NCI-H446 (cell line): ENCODE measurements around the gene SH3TC2.

ENCODE experiments used
- DNase-seq, 2 experiments: peaks; one replicate each; lab custom pipeline; 2025; lab: John Stamatoyannopoulos, UW

Gene SH3TC2

DNA sequence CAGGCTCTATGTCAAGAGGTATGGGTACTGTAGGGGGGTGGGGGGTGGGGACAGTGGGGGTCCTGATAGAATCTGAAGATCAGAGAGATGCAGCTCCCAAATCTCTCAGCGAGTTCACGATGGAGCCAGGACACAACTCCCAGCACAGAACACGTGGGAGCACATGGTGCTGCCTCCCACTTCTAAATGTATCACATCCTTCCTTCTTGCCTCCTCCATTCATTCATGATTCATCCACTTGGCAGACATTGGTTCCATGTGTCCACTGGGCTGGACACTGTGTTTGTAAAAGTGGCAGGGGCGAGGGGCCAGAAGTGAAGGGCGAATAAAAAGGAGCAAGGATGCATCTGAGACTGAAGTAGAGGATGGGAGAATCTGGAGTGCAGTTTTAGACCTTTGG lies 33.9 kb downstream of the SH3TC2 start:
- DNase-seq, result no peak

DNA sequence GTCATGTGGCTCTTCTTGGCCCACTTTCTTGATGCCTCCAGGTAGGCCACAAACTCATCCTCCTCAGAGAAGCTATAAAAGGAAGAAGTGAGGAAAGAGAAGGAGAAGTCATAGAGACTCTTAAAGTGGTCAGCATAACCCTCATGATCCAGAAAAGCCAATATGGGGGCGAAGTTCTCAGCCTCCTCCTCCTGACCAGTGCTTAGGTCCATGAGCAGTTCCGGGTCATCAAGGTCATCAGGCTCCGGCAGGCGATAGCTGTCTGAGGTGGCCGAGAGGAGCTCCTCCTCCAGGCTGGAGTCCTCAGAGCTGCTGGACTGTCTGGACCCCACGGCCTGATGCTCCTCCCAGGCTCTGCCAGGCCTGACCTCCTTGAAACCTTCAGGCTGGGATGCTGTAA lies 34.7 kb downstream of the SH3TC2 start:
- DNase-seq, result no peak

DNA sequence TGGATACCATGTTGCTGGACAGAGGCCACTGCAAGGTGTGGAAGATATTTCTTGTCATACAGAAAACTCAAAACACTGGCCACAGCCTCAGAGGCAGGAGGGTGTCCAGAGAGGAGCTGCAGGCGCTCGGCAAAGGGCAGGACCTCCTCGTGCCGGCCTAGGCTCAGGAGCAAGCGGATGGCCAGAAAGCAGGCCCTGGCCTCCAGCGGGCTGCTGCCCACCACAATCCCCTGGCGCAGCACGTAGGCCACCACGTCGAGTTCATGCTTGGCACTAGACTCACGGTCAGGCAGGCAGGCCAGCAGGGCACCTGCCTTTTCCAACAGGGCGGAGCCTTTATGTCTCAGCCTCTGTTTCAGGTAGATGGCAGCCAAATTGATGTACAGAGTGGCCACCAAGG lies 35.2 kb downstream of the SH3TC2 start:
- DNase-seq, result no peak

DNA sequence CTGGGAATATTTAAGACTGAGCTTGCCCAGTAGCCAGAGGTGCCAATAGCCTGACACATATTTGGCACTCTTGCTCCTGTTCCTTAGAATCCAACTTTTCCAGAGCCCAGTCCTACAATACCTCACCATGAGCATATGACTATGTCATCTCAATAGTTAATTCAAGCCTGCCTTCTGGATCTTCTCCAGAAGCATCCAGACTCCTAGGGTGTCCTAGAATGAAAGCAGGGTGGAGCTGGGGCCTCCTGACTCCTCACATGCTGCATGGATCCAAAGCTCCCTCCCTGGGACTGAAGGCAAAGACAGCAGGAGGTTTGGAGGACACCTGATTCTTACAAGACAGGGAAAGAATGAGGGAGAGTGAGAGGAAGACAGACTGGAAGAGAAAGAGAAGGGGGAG lies 37.9 kb downstream of the SH3TC2 start:
- DNase-seq, result no peak

DNA sequence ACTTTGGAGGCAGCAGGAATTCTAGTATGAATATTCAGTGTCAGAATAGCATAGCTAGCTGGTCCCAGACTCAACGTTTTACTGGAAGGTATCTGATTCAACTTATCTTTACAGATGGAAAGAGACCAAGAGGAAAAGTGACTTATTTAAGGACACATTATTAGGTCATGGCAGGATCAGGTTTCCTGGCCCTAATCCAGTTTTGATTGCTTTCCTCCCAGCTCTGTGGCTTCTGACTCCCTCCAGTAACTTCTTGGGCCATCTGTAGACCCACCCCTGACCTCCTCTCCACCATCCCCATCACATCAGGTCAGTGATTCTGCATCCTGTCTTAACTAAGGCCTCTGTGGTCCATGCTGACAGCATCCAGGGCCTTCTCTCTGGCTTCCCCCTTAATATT lies 38.4 kb downstream of the SH3TC2 start:
- DNase-seq, result no peak

DNA sequence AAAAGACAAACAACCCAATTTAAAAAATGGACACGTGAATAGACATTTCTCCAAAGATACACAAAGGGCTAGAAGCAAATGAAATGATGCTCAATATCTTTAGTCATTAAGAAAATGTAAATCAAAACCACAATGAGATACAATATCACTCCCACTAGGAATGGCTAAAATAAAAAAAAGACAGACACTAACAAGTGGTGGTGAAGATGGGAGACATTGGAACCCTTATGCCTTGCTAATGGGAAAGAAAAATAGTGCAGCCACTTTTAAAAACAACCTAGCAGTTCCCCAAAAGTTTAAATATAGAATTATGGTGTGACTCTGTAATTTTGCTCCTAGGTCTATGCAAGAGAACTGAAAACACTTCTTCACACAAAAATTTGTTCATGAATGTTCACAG lies 40.7 kb downstream of the SH3TC2 start:
- DNase-seq, result no peak

DNA sequence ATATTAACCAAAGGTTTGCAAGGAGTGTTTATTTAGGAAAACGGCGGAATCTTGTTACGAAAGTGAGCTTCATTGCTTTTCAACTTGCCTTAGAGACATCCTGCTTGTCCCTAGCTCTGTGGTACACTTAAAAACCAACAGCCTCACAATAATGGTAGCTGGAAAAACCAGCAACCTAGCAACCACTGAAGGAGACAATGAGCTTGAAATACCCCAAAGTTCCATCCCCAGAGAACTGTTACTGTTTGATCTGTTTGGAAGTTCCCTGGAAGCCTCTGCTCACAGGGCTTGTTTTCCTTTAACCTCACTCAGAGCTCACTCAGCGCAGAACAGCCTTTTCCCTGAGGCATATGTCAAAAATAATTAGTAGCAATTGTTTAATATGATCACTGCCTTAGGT lies 43.2 kb downstream of the SH3TC2 start:
- DNase-seq, result no peak

GRCh38 chr5:149018909-149019443 lies 43.9 kb downstream of the SH3TC2 start:
- DNase-seq, result no peak

- DNase-seq, result no peak
Measured at GRCh38 chr5:149017636-149018035, 45.2 kb downstream of the SH3TC2 start.

DNA sequence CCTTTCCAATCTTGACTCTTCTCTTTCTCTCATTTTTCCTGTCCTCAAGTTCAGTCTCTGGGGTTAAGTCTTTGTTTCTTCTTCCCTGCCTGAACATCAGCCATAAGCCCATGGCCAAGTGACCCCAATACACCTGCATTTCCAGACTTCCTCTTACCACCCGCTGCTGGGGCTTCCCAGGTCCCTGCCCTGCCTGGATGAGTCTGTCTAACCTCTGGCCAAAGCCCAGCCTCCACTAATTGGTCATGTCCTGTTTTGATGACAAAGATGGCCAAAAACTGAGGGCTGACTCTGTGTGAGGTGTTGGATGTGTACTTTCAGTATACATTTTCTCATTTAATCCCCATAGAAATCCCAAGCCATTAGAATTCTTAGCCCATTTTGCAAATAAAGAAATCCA lies 47.3 kb downstream of the SH3TC2 start:
- no peak for DNase-seq

GRCh38 chr5:149015126-149015525 lies 47.7 kb downstream of the SH3TC2 start:
- peak in 1 of 2 experiments; percentile 7 for DNase-seq

GRCh38 chr5:149014571-149015031 lies 48.3 kb downstream of the SH3TC2 start:
- DNase-seq, result no peak

DNA sequence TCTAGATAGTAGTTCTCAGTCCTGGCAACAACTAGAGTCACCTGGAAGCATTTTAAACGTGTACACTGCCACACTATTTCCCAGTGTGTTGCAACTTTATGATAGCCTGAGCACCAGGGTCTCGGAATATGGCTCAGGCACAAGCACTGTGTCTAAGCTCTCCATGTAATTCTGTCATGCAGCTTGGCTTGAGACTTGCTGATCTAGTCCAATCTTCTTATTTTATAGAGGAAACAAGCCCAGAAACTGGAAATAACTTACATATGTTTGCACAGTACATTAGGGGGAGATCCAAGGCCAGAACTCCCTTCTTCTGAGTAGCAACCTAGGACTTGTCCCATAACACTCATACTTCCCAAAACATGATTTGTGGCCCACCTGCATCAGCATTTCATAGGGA lies 49.1 kb downstream of the SH3TC2 start:
- DNase-seq, result no peak

GRCh38 chr5:149012350-149012749 lies 50.5 kb downstream of the SH3TC2 start:
- no peak for DNase-seq

GRCh38 chr5:149011728-149012127 lies 51.1 kb downstream of the SH3TC2 start:
- no peak for DNase-seq

DNA sequence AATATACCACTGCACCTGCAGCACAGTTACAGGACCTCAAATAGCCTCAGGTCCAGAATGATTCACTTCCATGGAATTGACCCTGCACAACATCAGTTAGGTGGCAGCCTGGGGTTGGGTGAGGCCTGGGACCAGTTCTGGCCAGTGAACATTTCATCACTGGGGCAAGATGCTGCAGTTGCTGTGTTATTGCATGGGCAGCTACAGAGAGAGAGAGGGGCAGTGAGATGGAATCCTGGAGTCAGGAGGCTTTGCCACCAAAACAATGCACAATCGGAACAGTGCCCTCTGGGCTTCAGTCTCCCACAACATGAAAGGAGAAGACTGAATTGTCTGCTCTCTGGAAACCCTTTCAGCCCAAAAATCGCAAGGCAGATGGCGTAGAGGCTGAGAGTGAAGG lies 51.8 kb downstream of the SH3TC2 start:
- DNase-seq, result no peak

DNA sequence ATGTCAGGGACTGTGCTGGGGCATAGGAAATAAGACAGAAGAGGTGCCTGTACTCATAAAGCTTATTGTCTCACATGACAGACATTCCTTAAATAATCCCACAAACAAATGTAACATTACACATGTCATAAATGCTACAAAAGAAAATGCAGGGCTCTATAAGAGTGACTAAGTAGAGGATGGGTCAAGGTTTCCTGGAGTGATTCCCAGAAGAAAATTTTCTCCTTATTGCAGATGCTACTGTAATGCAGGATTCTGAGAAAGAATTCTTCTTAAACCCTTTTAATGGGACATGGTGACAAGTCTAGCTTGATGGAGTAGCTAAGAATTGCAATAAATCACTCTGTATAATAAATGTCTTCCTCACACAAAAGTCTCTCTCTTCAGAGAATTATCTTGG lies 55.7 kb downstream of the SH3TC2 start:
- no peak for DNase-seq

DNA sequence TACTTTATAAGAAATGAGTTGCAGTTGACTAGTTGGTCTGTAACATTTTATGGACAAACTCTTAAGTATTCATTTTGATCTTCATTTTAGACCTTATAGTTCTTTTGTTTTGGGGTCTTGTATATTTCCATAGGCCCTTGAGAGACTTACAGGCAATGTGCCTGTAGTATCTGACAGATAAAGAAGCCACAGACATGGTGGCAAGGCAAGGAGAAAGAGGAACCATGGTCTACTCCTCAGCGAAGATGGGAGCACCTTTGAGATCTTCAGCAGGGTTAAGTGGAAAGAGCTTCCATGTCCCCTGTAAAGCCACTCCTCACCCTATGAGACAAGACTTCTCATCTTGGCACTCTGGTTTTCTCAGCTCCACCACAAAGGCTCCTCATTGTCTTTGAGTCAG lies 56.4 kb downstream of the SH3TC2 start:
- no peak for DNase-seq

DNA sequence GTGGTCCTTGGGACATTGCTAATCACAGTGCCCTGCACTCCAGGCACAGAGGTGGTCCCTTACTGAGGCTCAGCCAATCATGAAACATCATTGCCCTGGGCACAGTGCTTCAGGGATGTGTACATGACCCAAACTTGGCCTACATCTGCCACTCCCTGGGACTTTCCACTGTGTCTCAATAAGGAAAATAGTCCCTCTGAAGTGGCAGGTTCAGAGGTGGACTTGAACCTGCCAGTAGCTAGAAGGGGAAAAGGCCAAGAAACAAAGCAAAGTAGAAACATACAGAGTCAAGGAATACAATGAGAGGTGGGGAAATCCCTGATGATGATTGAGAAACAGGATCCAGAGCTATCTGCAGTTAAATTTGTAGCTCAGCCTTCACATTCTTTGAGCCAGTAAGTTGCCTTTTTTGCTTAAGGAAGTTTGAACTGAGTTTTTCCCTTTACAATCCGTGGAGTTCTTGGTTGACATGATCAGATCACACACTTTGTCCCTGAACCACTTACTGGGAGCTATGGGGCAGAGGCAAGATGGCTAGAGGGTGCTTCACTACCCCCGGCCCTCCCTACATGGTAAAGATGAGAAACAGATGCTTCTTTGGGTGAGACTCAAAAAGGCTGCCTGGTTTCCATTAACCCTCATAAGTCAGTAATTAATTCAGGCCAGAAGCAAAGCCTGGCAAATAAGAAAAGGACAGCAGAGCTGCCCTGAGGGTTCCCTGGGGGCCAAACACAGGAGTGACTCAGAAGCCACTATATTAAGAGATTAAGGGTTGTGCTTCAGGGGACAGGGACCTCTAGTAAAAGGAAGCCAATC lies 57.6 kb downstream of the SH3TC2 start:
- DNase-seq, result no peak

- DNase-seq, result no peak
Measured at GRCh38 chr5:149004559-149004958, 58.3 kb downstream of the SH3TC2 start.

DNA sequence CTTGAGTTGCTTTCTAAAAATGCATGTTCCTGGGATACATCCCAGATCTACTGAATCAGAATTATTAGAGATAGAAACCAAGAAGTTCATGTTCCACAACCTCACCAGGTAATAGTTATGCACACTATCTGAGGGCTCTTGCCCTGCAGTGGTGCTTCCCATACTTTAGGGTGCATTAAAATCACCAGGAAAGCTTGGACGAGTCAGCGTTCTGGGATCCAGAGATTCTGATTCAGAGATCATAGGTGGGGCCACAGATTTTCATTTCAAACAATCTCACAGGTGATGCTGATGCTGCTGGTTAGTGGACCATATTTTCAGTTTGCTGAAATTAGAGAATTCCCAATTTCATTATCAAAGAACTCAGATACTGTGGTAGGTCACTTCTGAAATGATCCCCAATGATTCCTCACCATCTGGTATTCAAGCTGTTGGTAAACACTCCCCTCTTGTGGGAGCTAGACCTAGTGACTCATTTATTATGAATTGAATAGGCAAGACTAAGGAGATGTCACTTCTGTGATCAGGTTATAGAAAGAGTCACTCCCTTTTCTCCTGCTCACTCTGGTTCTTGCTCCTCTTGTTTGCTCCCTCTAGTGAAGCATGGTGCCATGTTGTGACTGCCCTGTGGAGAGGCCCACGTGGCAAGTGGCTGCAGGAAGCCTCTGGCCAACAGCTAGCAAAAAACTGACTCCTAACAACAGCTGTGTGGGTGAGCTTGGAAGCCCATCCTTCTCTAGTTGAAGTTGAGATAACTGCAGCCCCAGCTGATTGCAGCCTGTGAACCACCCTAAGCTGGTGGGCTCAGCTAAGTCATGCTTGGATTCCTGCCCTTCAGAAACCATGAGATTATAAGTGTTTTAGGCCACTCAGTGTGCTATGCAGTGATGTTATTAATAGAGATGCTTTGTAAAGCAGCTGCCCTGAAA lies 59.8 kb downstream of the SH3TC2 start:
- DNase-seq, result peak in 1 of 2 experiments; percentile 7

DNA sequence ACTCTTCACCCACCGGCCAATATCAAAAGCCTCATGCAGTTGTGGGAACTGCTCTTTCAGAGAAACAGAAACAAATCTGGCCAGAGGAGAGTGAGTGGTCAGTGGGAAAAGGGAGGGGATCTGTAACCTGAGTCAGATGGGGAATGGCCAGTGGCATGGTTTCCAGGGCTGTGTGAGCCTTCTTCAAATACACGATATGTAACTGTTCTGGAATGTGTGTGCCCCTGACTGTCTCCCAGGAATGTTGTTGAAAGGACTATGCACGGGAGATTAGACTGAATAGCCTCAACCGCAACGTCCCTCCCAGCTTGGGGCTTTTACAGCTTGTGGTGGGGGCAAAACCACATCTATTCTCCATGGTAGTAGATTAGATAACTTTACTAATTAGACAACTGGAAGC lies 60.8 kb downstream of the SH3TC2 start:
- DNase-seq, result no peak

GRCh38 chr5:149001162-149001561 lies 61.7 kb downstream of the SH3TC2 start:
- no peak for DNase-seq
